ENCODE measurements around the gene GPR65.

GPR65 gene

GRCh38 chr14:88005050-88005481, at the start of gene GPR65:
Gene GPR65 (plus strand): TSS chr14:88005135. CDS start chr14:88010848, 5,713 bp downstream.
- DNase-seq, result no peak

GRCh38 chr14:87955501-87955900, 49.4 kb upstream of the GPR65 start:
- no peak for DNase-seq

GRCh38 chr14:87960013-87960787, 44.7 kb upstream of the GPR65 start:
- no peak for DNase-seq

GRCh38 chr14:87961246-87961645, 43.7 kb upstream of the GPR65 start:
- DNase-seq, result no peak

GRCh38 chr14:87966816-87967215, 38.1 kb upstream of the GPR65 start:
- no peak for DNase-seq

- no peak for DNase-seq
Measured at GRCh38 chr14:87967496-87967895, 37.4 kb upstream of the GPR65 start.

- DNase-seq, result no peak
Measured at GRCh38 chr14:87971010-87971409, 33.9 kb upstream of the GPR65 start.

- no peak for DNase-seq
Measured at GRCh38 chr14:87975636-87976035, 29.3 kb upstream of the GPR65 start.

GRCh38 chr14:87979689-87980088, 25.2 kb upstream of the GPR65 start:
- no peak for DNase-seq

- DNase-seq, result no peak
Measured at GRCh38 chr14:87989221-87989955, 15.5 kb upstream of the GPR65 start.

- no peak for DNase-seq
Measured at GRCh38 chr14:87989956-87990299, 15.0 kb upstream of the GPR65 start.

- no peak for DNase-seq
Measured at GRCh38 chr14:87990682-87991081, 14.3 kb upstream of the GPR65 start.

GRCh38 chr14:87992346-87992717, 12.6 kb upstream of the GPR65 start:
- DNase-seq, result no peak

GRCh38 chr14:87992718-87993628, 12.0 kb upstream of the GPR65 start, which contains the start of gene GALC:
Gene GALC (minus strand): TSS chr14:87993182. CDS start chr14:87993164, 18 bp downstream.
- DNase-seq, result peak; percentile 95

GRCh38 chr14:87994974-87995373, 10.0 kb upstream of the GPR65 start:
- DNase-seq, result no peak

GRCh38 chr14:87995500-87996290, 9.2 kb upstream of the GPR65 start:
- no peak for DNase-seq

- DNase-seq, result no peak
Measured at GRCh38 chr14:87996291-87996592, 8.7 kb upstream of the GPR65 start.

- DNase-seq, result no peak
Measured at GRCh38 chr14:87998482-87998881, 6.5 kb upstream of the GPR65 start.

GRCh38 chr14:87999277-87999676, 5.7 kb upstream of the GPR65 start:
- DNase-seq, result no peak

- DNase-seq, result no peak
Measured at GRCh38 chr14:88002421-88003075, 2.4 kb upstream of the GPR65 start.

GRCh38 chr14:88003425-88003824, 1.5 kb upstream of the GPR65 start:
- no peak for DNase-seq

- no peak for DNase-seq
Measured at GRCh38 chr14:88004506-88005036, 364 bp upstream of the GPR65 start.
